Measurements from ENCODE around the gene PSIP1.
"Not testable (repeated sequence)": the region's sequence is repeated elsewhere in the genome, so short reads cannot be mapped to it uniquely, and the experiment has no call there.

PSIP1 gene

DNA sequence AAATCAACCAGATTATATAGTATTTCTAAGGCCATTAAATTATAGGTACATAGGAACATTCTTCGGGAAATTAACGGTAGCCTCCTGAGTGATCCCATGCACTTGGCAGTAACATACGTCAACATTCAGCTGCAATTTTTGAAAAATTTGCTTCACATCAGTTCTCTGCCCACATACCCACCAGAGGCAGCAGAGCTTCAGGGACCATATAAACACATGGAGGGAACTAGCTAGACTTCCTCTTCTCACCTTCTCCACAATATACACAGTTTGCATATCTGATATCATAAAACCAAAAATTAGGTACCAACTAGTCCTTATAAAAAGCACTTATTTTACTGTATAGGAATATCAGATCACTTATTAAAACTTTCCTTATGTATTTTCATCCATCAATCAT, 4.8 kb downstream of the PSIP1 start:
- DNase-seq (ENCODE audit: low read depth in 2 of 2) = no peak

DNA sequence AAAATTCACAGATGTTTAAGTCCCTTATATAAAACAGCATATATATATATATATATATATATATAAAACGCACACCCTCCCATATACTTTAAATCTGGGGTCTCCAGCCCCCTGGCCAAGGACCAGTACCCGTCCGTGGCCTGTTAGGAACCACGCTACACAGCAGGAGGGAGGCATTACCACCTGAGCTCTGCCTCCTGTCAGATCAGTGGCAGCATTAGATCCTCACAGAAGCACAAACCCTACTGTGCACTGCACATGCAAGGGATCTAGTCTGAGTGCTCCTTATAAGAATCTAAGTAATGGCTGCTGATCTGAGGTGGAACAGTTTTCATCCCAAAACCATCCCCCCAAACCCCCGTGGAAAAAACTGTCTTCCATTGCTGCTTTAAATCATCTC, 9.0 kb downstream of the PSIP1 start:
- DNase-seq (ENCODE audit: low read depth in 2 of 2) = no peak

DNA sequence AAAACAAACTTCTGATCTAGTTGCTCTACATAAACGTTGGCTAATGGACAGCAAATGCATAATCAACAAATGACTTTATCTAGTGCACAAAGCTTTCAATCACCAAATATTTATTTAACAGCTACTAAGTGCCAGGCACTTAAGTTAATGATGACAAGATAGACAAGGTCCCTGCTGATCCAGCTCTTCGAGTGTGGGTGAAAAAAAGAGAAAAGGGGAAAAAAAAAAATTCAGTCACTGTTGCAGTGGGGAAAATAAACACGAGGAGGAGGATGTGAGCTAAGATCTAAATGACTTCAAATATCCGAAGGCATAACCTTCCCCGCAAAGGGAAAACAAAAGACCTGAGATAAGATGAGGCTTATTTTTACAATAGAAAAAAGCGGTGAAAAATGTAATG, 9.6 kb downstream of the PSIP1 start:
- DNase-seq (ENCODE audit: low read depth in 2 of 2) = no peak

DNA sequence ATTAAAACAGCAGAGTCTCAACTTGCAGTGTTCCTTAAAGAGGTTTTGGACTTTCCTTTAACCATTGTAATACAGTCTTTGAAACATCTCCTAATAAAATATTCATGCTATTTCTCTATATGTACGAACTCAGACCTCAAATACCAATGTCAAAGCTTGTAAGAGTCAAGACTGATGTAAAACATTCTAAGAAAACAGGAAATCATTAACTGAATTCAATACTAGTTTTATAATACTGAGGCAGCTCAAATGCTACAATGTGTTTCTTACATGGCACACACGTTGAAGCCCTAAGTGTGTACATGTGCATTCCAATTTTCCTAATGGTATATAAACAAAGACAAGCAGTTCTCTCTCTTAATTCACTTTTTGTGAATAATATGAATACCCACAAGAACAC, 11.6 kb downstream of the PSIP1 start:
- no peak for DNase-seq (ENCODE audit: low read depth in 2 of 2)

DNA sequence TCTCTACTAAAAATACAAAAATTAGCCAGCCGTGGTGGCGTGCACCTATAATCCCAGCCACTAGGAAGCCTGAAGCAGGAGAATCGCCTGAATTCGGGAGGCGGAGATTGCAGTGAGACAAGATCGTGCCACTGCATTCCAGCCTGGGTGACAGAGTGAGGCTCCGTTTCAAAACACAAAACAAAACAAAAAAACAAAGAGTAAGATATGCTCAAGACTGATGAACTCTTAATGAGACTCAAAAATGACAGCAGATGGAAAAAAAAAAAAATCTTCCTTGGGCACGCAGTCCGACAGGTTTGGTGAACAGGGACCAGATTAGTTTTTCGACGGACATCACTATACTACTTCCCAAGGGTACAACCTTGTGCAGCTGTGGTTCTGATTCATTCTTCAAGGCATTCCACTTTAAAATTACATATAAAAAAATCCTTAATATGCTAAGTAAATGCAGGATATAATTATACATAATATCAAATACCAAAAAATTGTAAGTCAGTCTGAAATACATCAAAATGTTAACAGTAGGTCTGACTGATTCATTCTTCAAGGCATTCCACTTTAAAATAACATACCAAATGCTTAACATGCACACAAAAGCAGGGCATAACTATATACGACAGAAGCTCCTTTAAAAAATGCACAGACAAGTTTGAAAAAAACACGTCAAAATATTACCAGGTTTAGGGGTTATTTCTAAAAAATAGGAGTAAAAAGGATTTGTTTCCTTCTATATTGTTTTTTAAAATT, 12.3 kb downstream of the PSIP1 start:
- DNase-seq (ENCODE audit: low read depth in 2 of 2) = no peak

DNA sequence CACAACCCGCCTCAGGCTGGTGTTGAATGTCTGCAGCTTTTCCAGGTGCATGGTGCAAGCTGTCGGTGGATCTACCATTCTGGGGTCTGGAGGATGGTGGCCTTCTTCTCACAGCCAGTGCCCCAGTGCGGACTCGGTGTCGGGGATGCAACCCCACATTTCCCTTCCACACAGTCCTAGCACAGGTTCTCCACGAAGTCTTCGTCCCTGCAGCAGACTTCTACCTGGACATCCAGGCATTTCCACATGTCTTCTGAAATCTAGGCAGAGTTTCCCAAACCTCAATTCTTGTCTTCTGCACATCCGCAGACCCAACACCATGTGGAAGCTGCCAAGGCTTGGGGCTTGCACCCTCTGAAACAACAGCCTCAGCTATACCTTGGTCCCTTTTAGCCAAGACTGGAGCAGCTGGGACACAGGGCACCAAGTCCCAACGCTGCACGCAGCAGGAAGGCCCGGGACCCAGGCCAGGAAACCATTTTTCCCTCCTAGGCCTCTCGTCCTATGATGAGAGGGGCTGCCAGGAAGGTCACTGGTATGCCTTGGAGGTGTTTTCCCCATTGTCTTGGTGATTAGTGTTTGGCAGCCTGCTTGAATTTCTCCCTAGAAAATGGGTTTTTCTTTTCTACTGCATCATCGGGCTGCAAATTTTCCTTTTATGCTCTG, 18.2 kb downstream of the PSIP1 start:
- DNase-seq (ENCODE audit: low read depth in 2 of 2) = no peak

DNA sequence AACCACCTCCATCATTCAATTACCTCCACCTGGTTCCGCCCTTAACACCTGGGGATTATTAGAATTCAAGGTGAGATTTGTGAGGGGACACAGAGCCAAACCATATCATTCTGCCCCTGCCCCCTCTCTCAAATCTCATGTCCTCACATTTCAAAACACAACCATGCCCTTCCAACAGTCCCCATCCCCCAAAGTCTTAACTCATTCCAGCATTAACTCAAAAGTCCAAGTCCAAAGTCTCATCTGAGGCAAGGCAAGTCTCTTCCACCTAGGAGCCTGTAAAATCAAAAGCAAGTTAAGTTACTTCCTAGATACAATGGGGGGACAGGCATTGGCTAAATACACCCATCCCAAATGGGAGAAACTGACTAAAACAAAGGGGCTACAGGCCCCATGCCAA, 18.8 kb downstream of the PSIP1 start:
- no peak for DNase-seq (ENCODE audit: low read depth in 2 of 2)

DNA sequence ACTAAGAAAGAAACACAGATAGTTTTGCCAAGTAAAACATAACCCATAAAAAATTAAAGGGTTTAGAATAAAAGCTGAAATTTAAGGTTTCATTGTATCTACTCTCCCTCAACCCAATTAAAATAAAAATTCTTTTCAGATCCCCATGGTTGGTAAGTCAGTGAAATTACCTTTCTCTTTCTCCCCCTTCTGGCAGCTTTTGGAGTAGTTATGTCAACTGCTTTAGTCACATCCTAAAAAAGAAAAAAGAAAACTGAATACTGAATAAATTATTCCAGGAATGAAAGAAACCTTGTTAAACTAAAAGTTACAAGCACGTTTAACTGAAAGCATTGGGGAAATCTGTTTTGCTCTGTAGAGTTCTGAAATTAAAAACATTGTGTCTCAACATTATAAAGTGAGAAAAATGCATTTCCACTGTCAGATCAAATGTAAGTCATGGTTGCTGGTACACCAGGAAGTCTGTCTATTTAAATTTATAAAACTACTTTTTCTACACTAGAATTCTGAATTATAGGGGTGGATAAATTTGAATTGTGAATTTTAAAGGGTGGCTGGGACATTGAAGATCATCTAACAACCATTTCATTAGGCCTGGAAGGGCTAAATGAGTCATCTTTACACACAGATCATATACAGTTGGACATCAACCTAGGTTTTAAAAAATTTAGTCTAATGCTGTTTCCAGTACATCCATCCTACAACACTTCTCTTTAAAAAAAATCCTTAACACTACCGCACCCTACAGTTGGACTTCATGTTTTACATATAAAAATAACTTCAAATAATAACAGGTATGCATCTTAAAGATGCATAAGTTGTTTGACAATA, 24.7 kb downstream of the PSIP1 start:
- no peak for DNase-seq (ENCODE audit: low read depth in 2 of 2)

DNA sequence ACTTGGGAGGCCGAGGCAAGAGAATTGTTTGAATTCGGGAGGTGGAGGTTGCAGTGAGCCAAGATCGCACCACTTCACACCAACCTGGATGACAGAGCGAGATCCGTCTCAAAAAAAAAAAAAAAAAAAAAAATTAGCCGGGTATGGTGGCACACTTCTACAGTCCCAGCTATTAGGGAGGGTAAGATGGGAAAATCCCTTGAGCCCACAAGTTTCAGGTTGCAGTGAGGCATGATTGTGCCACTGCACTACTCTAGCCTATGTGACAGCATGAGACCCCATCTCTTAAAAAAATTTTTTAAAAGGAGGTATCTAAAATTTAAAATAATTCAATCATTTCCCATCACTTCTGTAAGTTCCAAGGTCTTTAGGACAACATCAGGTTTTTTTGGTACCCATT, 26.0 kb downstream of the PSIP1 start:
- DNase-seq (ENCODE audit: low read depth in 2 of 2) = no peak

DNA sequence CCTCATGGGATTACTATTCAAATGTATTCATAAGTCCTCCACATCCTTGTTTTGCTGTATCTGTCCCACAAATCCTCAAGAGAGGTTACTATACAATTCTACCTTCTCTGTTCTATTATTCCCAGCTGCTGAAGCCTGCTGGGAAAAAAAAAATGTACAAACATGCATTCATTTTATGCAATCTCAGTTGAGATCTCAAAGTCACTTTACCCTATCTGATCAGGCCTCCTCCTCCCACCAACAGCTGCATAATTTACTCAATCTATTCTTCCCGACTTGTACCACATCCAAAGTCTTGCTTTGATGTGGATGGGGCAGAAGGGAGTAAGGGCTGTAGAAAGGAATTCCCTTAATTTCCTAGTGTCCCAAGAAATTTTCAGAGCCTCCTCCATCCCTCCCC, 28.6 kb downstream of the PSIP1 start:
- no peak for DNase-seq (ENCODE audit: low read depth in 2 of 2)

DNA sequence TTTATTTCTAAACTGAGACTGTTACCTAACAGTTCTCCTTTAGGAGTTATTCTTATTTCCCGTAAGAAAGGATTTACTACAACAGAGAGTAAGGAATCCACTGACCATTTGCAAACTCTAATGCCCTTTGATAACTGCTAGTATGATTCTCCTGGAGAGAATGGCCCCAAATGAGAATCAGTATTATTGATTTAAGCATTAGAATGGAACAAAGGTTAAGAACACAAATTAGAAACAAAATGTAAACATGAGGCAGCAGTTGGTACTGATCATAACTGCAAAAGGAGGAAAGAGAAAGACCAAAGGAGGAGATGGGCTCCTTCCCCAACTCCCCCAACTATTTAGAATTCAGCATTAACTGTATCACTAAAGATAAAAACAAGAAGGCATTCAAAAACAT, 30.7 kb downstream of the PSIP1 start:
- no peak for DNase-seq (ENCODE audit: low read depth in 2 of 2)

DNA sequence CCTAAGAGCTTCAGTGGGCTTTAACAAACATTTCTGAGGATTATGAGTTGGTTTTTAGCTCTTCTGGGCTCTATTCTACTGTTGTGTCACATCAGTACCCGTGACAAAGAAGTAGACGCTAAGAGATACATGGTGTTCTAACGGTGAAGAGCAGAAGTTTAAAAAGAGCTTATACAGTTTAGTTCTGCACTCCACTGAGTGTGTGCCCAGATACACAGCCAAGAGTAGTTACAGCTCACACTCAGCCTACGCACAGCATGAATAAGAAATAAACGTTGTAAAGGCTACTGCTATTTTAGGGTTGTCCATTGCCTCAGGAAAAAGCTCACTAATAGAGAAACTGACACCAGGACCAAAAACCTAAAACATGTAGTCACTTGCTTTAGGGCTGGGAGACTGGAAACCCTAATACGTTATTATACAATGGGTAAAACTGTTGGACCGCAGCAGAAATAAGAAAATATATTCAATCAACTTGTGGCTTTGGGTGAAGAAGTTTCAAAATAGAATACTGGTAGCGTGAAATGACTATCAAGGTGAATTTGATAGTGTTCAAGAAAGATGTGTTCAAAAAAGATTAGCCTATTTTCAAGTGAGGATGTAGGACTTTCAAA, 34.7 kb downstream of the PSIP1 start:
- no peak for DNase-seq (ENCODE audit: low read depth in 2 of 2)

DNA sequence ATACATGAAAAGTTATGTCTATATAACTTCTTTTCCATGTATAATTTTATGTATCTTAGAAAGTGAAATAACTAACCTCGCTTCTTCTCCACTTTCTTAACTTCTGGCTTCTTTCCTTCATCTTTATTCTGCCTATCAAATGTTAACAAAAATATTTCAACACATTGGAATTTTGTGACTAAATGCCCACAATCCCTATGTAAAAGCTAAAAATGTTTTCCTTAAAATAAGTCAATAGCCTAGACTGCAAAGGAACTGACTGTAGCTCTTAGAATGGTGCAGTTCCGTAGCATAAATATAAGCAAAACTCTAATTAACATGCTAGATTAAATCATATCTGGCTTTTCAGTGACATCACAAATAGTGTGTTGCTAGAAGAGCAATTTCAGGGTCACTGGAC, 40.9 kb downstream of the PSIP1 start:
- DNase-seq (ENCODE audit: low read depth in 2 of 2) = no peak

DNA sequence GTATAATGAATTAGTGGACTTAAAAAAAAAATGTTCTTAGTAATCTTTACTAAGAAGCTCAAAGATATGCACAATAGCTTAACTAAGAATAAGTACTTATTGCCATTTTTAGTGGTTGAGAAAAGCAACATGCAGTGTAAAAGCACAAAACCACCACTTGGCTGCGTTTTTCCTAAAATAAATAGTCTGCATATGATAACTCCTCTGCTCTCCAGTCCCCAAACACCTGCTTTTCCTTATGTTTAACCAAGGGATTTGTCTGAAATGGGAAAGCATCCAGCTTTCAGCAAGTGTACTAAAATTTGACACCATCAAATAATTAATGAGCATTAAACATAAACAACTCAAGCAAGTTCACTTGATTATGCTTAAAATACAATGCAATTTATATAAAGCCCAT, 41.4 kb downstream of the PSIP1 start:
- DNase-seq (ENCODE audit: low read depth in 2 of 2) = no peak

DNA sequence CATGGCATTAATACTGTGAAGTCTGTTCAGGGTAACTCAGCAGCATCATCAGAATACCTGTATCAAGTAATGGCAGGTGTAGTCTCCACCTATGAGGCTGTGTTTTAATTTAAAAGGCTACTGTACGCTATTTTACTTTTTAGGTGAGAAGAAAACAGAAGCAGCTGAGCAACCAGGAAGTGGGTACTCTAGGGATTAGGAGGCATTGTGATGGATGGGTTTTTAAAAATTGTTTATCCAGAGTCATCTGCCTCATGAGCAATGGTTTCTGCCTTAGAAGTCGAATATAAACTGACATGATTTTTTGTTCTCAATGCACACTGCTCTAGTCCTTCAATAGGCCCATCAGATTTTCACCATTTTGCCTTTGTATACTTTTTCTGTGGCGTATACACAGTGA, 42.6 kb downstream of the PSIP1 start:
- no peak for DNase-seq (ENCODE audit: low read depth in 2 of 2)

DNA sequence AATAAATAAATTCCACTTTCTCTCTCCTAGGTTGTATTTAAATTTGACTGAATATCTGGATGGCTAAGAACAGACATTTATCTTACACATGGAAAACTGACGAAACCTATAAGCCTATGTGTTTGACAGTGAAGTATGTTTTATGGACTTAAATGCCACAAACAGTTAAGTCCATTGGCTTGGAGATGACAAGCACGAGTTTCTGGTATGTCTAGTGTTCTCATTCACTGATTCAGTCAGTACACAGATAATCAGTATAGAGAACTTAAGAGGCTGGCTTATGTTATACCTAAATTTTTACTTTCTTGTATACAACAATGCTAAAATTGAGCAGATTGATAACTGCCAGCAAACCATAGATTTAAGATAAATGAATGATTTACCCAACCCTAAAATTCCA, 49.2 kb downstream of the PSIP1 start:
- no peak for DNase-seq (ENCODE audit: low read depth in 2 of 2)

DNA sequence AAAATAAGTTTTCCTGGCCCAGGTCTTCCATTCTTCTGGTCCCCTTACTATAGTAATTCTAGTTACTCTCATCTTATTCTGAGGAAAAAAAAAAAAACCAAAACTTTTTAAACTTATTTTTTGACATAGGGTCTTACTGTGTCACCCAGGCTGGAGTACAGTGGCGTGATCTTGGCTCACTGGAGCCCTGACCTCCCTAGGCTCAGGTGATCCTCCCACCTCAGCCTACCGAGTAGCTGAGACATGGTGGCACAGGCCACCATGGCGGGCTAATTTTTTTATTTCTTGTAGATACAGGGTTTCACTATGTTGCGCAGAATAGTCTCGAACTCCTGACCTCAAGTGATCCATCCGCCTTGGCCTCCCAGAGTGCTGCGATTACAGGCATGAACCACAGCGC, 49.7 kb downstream of the PSIP1 start:
- no peak for DNase-seq (ENCODE audit: low read depth in 2 of 2)

DNA sequence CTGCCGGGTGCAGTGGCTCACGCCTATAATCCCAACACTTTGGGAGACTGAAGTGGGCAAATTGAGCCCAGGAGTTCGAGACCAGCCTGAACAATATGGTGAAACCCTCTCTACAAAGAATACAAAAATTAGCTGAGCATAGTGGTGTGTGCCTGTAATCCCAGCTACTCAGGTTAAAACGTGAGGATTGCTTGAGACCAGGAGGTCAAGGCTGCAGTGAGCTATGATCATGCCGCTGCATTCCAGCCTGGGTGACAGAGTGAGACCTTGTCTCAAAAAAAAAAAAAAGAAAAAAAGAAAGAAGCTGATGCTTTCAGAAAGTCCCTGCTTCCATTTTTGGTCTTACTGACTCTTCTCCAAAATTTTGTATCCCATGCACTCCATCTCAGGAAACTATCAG, 56.8 kb downstream of the PSIP1 start:
- DNase-seq (ENCODE audit: low read depth in 2 of 2) = no peak

DNA sequence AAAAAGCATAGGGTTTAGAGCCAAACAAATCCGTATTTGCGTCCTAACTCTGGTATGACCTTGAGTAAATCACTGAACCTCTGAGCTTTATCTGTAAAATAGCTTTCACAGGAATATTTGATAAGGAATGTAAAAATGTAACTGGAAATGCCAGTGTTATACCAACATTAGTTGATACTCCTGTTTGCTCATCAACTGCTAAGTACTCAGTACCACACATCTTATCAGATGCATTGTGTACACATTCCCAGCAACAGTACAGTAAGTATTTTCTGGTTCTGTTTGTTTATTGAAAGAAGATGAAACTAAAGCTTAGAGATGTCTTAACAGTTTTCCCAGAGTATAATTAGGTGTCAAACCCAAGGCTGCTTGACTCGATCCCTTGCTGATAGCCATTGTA, 66.6 kb downstream of the PSIP1 start:
- no peak for DNase-seq (ENCODE audit: low read depth in 2 of 2)

DNA sequence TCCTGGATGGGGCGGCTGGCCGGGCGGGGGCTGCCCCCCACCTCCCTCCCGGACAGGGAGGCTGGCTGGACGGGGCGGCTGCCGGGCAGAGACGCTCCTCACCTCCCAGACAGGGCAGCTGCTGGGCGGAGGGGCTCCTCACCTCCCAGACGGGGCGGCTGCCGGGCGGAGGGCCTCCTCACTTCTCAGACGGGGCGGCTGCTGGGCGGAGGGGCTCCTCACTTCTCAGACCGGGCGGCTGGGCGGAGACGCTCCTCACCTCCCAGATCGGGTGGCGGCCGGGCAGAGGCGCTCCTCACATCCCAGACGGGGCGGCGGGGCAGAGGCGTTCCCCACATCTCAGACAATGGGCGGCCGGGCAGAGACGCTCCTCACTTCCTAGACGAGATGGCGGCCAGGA, 68.5 kb downstream of the PSIP1 start:
- not testable (repeated sequence) for DNase-seq (ENCODE audit: low read depth in 2 of 2)

DNA sequence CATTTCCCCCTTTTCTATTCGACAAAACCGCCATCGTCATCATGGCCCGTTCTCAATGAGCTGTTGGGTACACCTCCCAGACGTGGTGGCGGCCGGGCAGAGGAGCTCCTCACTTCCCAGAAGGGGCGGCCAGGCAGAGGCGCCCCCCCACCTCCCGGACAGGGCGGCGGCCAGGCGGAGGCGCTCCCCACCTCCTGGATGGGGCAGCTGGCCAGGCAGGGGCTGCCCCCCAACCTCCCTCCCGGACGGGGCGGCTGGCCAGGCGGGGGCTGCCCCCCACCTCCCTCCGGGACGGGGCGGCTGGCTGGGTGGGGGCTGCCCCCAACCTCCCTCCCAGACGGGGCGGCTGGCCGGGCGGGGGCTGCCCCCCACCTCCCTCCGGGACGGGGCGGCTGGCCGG, 68.9 kb downstream of the PSIP1 start:
- not testable (repeated sequence) for DNase-seq (ENCODE audit: low read depth in 2 of 2)

DNA sequence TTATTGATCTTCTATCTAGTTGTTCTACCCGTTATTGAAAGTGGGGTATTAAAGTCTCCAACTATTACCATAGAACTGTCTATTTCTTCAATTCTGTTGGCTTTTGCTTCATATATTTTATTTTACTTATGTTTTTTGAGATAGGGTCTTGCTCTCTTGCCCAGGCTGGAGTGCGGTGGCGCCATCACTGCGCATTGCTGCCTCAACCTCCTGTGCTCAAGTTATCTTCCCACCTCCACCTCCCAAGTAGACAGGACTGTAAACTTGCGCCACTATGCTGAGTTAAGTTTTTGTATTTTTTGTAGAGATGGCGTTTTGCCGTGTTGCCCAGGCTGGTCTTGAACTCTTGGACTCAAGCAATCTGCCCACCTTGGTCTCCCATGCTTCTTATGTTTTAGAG, 71.9 kb downstream of the PSIP1 start:
- no peak for DNase-seq (ENCODE audit: low read depth in 2 of 2)

All from fibroblast of skin of left quadriceps (primary cell).